SK-N-SH (cell line): ENCODE results near the gene PSMD3. TPM values are rescaled to one million over a fixed set of nuclear protein-coding genes. Genes with fewer than 3 reads are reported as not detected.

Source experiments
- CTCF ChIA-PET: fragments of 300-600, 350-600 bp; formaldehyde crosslinking; extraction: SDS; loops from one replicate; lab custom pipeline; 2021; lab: Yijun Ruan, JAX
- POLR2A ChIA-PET: fragments of 350-600 bp; sonication (Branson Sonifier 250); formaldehyde crosslinking; extraction: SDS; loops from one replicate; lab custom pipeline; 2020; ENCODE audit warnings: antibody characterized with exemption, inconsistent platforms; lab: Yijun Ruan, JAX
- DNase-seq: peaks from one replicate; pipeline ENCODE4 v3.0.0; 2012
- H2AFZ ChIP-seq: fragments of 200-600 bp; sonication (generic); 2 replicates; pipeline ENCODE4 v1.8.1; 2016; ENCODE audit warnings: antibody characterized with exemption, mild to moderate bottlenecking, low read depth
- H3F3A ChIP-seq: fragments of 200-600 bp; sonication (generic); replicated peaks from 2 replicates; pipeline ENCODE3; 2016; ENCODE audit warnings: antibody characterized with exemption, mild to moderate bottlenecking; ENCODE audit not compliant: insufficient read depth
- H3K27ac ChIP-seq, 2 experiments: fragments of 200-500 bp in 1 of 2; fragments of 200-600 bp in 1 of 2; sonication (Bioruptor generic) in 1 of 2; sonication (generic), shearing (Covaris generic) in 1 of 2; 2 replicates each; pipeline versions ENCODE4 v1.5.1 to v1.6.1; 2014 to 2016; ENCODE audit warnings: low read depth in 2 of 2, inconsistent platforms in 1 of 2, low read length in 1 of 2, mild to moderate bottlenecking in 1 of 2, mixed read lengths in 1 of 2
- H3K27me3 ChIP-seq: fragments of 200-600 bp; sonication (generic), shearing (Covaris generic); 2 replicates; pipeline ENCODE4 v1.6.1; 2016; ENCODE audit warnings: mixed run types; ENCODE audit not compliant: insufficient read depth
- H3K36me3 ChIP-seq, 2 experiments: fragments of 200-500 bp in 1 of 2; fragments of 200-600 bp in 1 of 2; sonication (Bioruptor generic) in 1 of 2; sonication (generic) in 1 of 2; replicated peaks in 1 of 2; 2 replicates each; pipeline versions ENCODE3 to v1.5.1; 2014 to 2016; ENCODE audit warnings: low read length in 1 of 2, mild to moderate bottlenecking in 1 of 2; ENCODE audit not compliant: insufficient read depth in 2 of 2, control insufficient read depth in 1 of 2
- H3K4me1 ChIP-seq, 2 experiments: fragments of 200-500 bp in 1 of 2; fragments of 200-600 bp in 1 of 2; sonication (Bioruptor generic) in 1 of 2; sonication (generic), shearing (Covaris generic) in 1 of 2; 2 replicates each; pipeline versions ENCODE4 v1.5.1 to v1.6.1; 2014 to 2016; ENCODE audit warnings: low read depth in 1 of 2, low read length in 1 of 2, mixed run types in 1 of 2; ENCODE audit not compliant: insufficient read depth in 2 of 2, control insufficient read depth in 1 of 2
- H3K4me2 ChIP-seq: fragments of 200-600 bp; sonication (generic), shearing (Covaris generic); 2 replicates; pipeline ENCODE4 v1.6.1; 2017; ENCODE audit warnings: mixed run types
- H3K4me3 ChIP-seq, 2 experiments: fragments of 200-500 bp in 1 of 2; fragments of 200-600 bp in 1 of 2; sonication (Bioruptor generic) in 1 of 2; sonication (generic), shearing (Covaris generic) in 1 of 2; 2 replicates each; pipeline versions ENCODE4 v1.5.1 to v1.8.1; 2014 to 2016; ENCODE audit warnings: low read depth in 2 of 2, inconsistent platforms in 1 of 2, low read length in 1 of 2, mild to moderate bottlenecking in 1 of 2, mixed read lengths in 1 of 2, moderate library complexity in 1 of 2
- H3K79me2 ChIP-seq: fragments of 200-600 bp; sonication (generic); 2 replicates; pipeline ENCODE4 v1.8.1; 2017; ENCODE audit warnings: mild to moderate bottlenecking; ENCODE audit not compliant: insufficient read depth
- H3K9ac ChIP-seq: fragments of 200-600 bp; sonication (generic); 2 replicates; pipeline ENCODE4 v1.6.1; 2017; ENCODE audit warnings: mixed run types
- H3K9me2 ChIP-seq: fragments of 200-600 bp; sonication (generic); 2 replicates; pipeline ENCODE4 v1.6.1; 2017; ENCODE audit warnings: mixed run types
- H3K9me3 ChIP-seq: fragments of 200-600 bp; sonication (generic); 2 replicates; pipeline ENCODE4 v1.6.1; 2017; ENCODE audit warnings: mixed run types, mild to moderate bottlenecking, moderate library complexity
- H4K20me1 ChIP-seq: fragments of 200-600 bp; sonication (generic); 2 replicates; pipeline ENCODE4 v1.6.1; 2017; ENCODE audit warnings: mild to moderate bottlenecking, mixed run types; ENCODE audit not compliant: insufficient read depth
- CHD2 ChIP-seq: fragments of 150-350 bp; IDR thresholded peaks from 2 replicates; pipeline ENCODE4 v1.6.1; 2018; ENCODE audit warnings: low read length; ENCODE audit not compliant: partially characterized antibody
- EP300 ChIP-seq, 2 experiments: IDR thresholded peaks; 2 replicates each; pipeline versions ENCODE4 v1.4.0 to v1.6.1; 2012; ENCODE audit warnings: borderline replicate concordance in 1 of 2, low read depth in 1 of 2, low read length in 1 of 2
- EZH2phosphoT487 ChIP-seq: fragments of 200-600 bp; sonication (generic); IDR thresholded peaks from 2 replicates; pipeline ENCODE4 v1.6.1; 2017; ENCODE audit warnings: low read depth, mixed run types, mild to moderate bottlenecking, antibody characterized with exemption, moderate library complexity, borderline replicate concordance
- FOXJ3 ChIP-seq: sonication (generic); formaldehyde crosslinking; IDR thresholded peaks from 2 replicates; pipeline ENCODE4 v1.5.1; 2020; ENCODE audit warnings: mild to moderate bottlenecking, missing genetic modification reagents
- GATA2 ChIP-seq: sonication (generic); formaldehyde crosslinking; IDR thresholded peaks from 2 replicates; pipeline ENCODE4 v1.5.0; 2020; ENCODE audit warnings: mild to moderate bottlenecking, missing genetic modification reagents
- IRF3 ChIP-seq: fragments of 150-350 bp; IDR thresholded peaks from 2 replicates; pipeline ENCODE4 v1.6.1; 2016; ENCODE audit warnings: mild to moderate bottlenecking, low read depth, low read length
- MEF2A ChIP-seq: IDR thresholded peaks from 2 replicates; pipeline ENCODE4 v1.4.0; 2012; ENCODE audit warnings: low read depth, borderline replicate concordance
- MXI1 ChIP-seq: IDR thresholded peaks from 2 replicates; pipeline ENCODE4 v1.6.1; 2012; ENCODE audit warnings: mild to moderate bottlenecking, low read depth, low read length, improper control_type of control experiment
- NFIC ChIP-seq: IDR thresholded peaks from 2 replicates; pipeline ENCODE4 v1.4.0; 2012; ENCODE audit warnings: borderline replicate concordance
- NRF1 ChIP-seq: IDR thresholded peaks from 2 replicates; pipeline ENCODE4 v1.6.1; 2012; ENCODE audit warnings: low read depth, mild to moderate bottlenecking, low read length
- PBX3 ChIP-seq: IDR thresholded peaks from 2 replicates; pipeline ENCODE4; 2012
- POLR2AphosphoS5 ChIP-seq: IDR thresholded peaks from 2 replicates; pipeline ENCODE4 v1.6.1; 2012; ENCODE audit warnings: low read depth, low read length
- RAD21 ChIP-seq: IDR thresholded peaks from 2 replicates; pipeline ENCODE4 v1.6.1; 2012; ENCODE audit warnings: mild to moderate bottlenecking, low read length
- REST ChIP-seq: IDR thresholded peaks from 2 replicates; pipeline ENCODE4 v1.6.1; 2012; ENCODE audit warnings: mild to moderate bottlenecking, low read depth, low read length, moderate library complexity
- RFX5 ChIP-seq: IDR thresholded peaks from 2 replicates; pipeline ENCODE4 v1.6.1; 2012; ENCODE audit warnings: mild to moderate bottlenecking, improper control_type of control experiment, low read length
- RXRA ChIP-seq: IDR thresholded peaks from 2 replicates; pipeline ENCODE4 v1.4.0; 2012; ENCODE audit warnings: low read depth, mild to moderate bottlenecking, borderline replicate concordance
- SMC3 ChIP-seq: IDR thresholded peaks from 2 replicates; pipeline ENCODE4 v1.6.1; 2012; ENCODE audit warnings: low read depth, low read length, improper control_type of control experiment
- TAF1 ChIP-seq: IDR thresholded peaks from 2 replicates; pipeline ENCODE4 v1.6.1; 2012; ENCODE audit warnings: low read depth, mild to moderate bottlenecking, low read length, moderate library complexity, borderline replicate concordance
- TCF12 ChIP-seq: IDR thresholded peaks from 2 replicates; pipeline ENCODE4 v1.4.0; 2012
- USF1 ChIP-seq: IDR thresholded peaks from 2 replicates; pipeline ENCODE4 v1.4.0; 2012; ENCODE audit warnings: low read depth, borderline replicate concordance
- USF2 ChIP-seq: fragments of 150-350 bp; IDR thresholded peaks from 2 replicates; pipeline ENCODE4 v1.6.1; 2017; ENCODE audit warnings: antibody characterized with exemption, low read length, low read depth, borderline replicate concordance
- YY1 ChIP-seq: IDR thresholded peaks from 2 replicates; pipeline ENCODE4 v1.4.0; 2012; ENCODE audit warnings: low read depth, mild to moderate bottlenecking
- ZBTB33 ChIP-seq: IDR thresholded peaks from 2 replicates; pipeline ENCODE4 v1.4.0; 2012; ENCODE audit warnings: low read depth, borderline replicate concordance
- WGBS: methylation state at CpG from one replicate; pipeline ENCODE4 v1.1.6; 2017; ENCODE audit warnings: low lambda C conversion rate; 5-methylcytosine and 5-hydroxymethylcytosine counted together
- polyA plus RNA-seq, 3 experiments: library from polyadenylated mRNA; depleted of rRNA; stranded (reverse); fragments of >200 nt; gene quantifications; 2 replicates each; pipeline ENCODE4 v1.2.3, GENCODE V29; 2012

Gene PSMD3
- polyA plus RNA-seq, 1 of the 3 experiments (the other 2 are of a cell fraction), result 104 TPM

GRCh38 chr17:39979016-39979670 is 1.5 kb upstream of the PSMD3 start:
- no peak for DNase-seq
- TF ChIP-seq USF1 (no peak), POLR2AphosphoS5 (no peak), ZBTB33 (no peak), SMC3 (no peak), MEF2A (no peak), PBX3 (no peak), RAD21 (no peak), USF2 (no peak), REST (no peak), NFIC (peak; percentile 58), TCF12 (no peak), NRF1 (no peak), IRF3 (no peak), MXI1 (no peak), GATA2 (CRISPR knock-in tag) (no peak), EP300 (IDR thresholded peaks at IDR 0.05; ENCODE audit: borderline replicate concordance in 1 of 2, low read depth in 1 of 2, low read length in 1 of 2) (peak in 1 of 2 experiments; percentile 34; a peak in 1 of 4 replicates), CHD2 (no peak), TAF1 (no peak), FOXJ3 (CRISPR knock-in tag) (no peak), RXRA (no peak), RFX5 (no peak), YY1 (no peak), EZH2phosphoT487 (no peak)

More at GRCh38 chr17:39979016-39979670, 1.5 kb upstream of the PSMD3 start:
- H3K79me2 ChIP-seq, result peaks cover 35% of the 10 kb centered on the region
- WGBS, result 58% methylated on average over 5 of the region's 5 CpGs
- H3K9me3 ChIP-seq, result no peaks in the 10 kb centered on the region
- peaks cover 8% of the 10 kb centered on the region in 2 experiments for H3K4me1 ChIP-seq
- H3K9me2 ChIP-seq, result no peaks in the 10 kb centered on the region
- no peaks in the 10 kb centered on the region for H3K27me3 ChIP-seq
- H4K20me1 ChIP-seq, result peaks cover 22% of the 10 kb centered on the region
- POLR2A ChIA-PET, result interaction anchor here (1.4 to 1.9 kb wide), 2 partner anchors 18 to 21 kb away, joined by 7 to 13 read pairs; no protein-coding TSS in a partner anchor
- H3K4me3 ChIP-seq, result no peak overlapping the region
- peak overlapping the region; percentile 79 for H3K4me2 ChIP-seq
- peak overlapping the region; percentile 96 for H2AFZ ChIP-seq
- no peak overlapping the region for H3K9ac ChIP-seq
- peaks cover under 1 to 4% of the 10 kb centered on the region in 2 experiments for H3K36me3 ChIP-seq
- CTCF ChIA-PET, result interaction anchor here (0.7 to 5.5 kb wide), 15 partner anchors 10 to 159 kb away, joined by 3 to 56 read pairs (median 6); partner anchors contain the start of gene NR1D1
- peak overlapping the region in 1 of 2 experiments; percentile 35; a peak in 1 of 4 replicates for H3K27ac ChIP-seq
- peaks cover 14% of the 10 kb centered on the region for H3F3A ChIP-seq
